Neural cell (in vitro differentiated cells): ENCODE results near the gene NT5C. TPM values are rescaled to one million over a fixed set of nuclear protein-coding genes. Genes with fewer than 3 reads are reported as not detected.
"Not testable (repeated sequence)": the region's sequence is repeated elsewhere in the genome, so short reads cannot be mapped to it uniquely, and the experiment has no call there.

ENCODE experiments used
- H2AFZ ChIP-seq: fragments of 200-600, 300-800 bp; sonication (generic), shearing (Covaris generic); 2 replicates; pipeline ENCODE4 v1.6.0; 2014; ENCODE audit warnings: low read depth, mild to moderate bottlenecking, antibody characterized with exemption, low read length, moderate library complexity
- H3F3A ChIP-seq: fragments of 200-600 bp; shearing (Covaris generic); 2 replicates; pipeline ENCODE4 v1.6.1; 2016; ENCODE audit warnings: mild to moderate bottlenecking, moderate library complexity, mixed read lengths, antibody characterized with exemption, low read length; ENCODE audit not compliant: insufficient read depth, poor library complexity, severe bottlenecking
- H3K27ac ChIP-seq: fragments of 200-600, 300-800 bp; sonication (generic), shearing (Covaris generic); 2 replicates; pipeline ENCODE4 v1.5.1; 2014; ENCODE audit warnings: mild to moderate bottlenecking, low read length, moderate library complexity
- H3K27me3 ChIP-seq: fragments of 300-800, 200-600 bp; sonication (generic), shearing (Covaris generic); 2 replicates; pipeline ENCODE4 v1.6.0; 2014; ENCODE audit warnings: mild to moderate bottlenecking, low read depth, low read length, moderate library complexity; ENCODE audit not compliant: insufficient read depth
- H3K36me3 ChIP-seq: fragments of 300-800, 200-600 bp; sonication (generic), shearing (Covaris generic); 2 replicates; pipeline ENCODE4 v1.5.1; 2014; ENCODE audit warnings: mild to moderate bottlenecking, antibody characterized with exemption, low read length, moderate library complexity; ENCODE audit not compliant: insufficient read depth
- H3K4me2 ChIP-seq: fragments of 300-800, 200-600 bp; sonication (generic), shearing (Covaris generic); 2 replicates; pipeline ENCODE4 v1.6.0; 2014; ENCODE audit warnings: mild to moderate bottlenecking, low read length
- H3K4me3 ChIP-seq: fragments of 300-800, 200-600 bp; sonication (generic), shearing (Covaris generic); 2 replicates; pipeline ENCODE4 v1.5.1; 2014; ENCODE audit warnings: mild to moderate bottlenecking, low read length, moderate library complexity
- H3K79me2 ChIP-seq: fragments of 200-600 bp; shearing (Covaris generic); replicated peaks from 2 replicates; pipeline ENCODE4 v1.6.0; 2014; ENCODE audit warnings: mild to moderate bottlenecking, low read length, moderate library complexity; ENCODE audit not compliant: insufficient read depth
- H3K9ac ChIP-seq: fragments of 300-800, 200-600 bp; sonication (generic), shearing (Covaris generic); 2 replicates; pipeline ENCODE4 v1.6.1; 2016; ENCODE audit warnings: mild to moderate bottlenecking, low read length, mixed read lengths
- H3K9me2 ChIP-seq: fragments of 200-600 bp; shearing (Covaris generic); 2 replicates; pipeline ENCODE4 v1.6.1; 2016; ENCODE audit warnings: mild to moderate bottlenecking, low read length, mixed read lengths; ENCODE audit not compliant: insufficient read depth
- H3K9me3 ChIP-seq: fragments of 200-600, 300-800 bp; sonication (generic), shearing (Covaris generic); 2 replicates; pipeline ENCODE4 v1.6.1; 2016; ENCODE audit warnings: mild to moderate bottlenecking, mixed run types, low read length, moderate library complexity, mixed read lengths
- H4K20me1 ChIP-seq: fragments of 200-600 bp; shearing (Covaris generic); 2 replicates; pipeline ENCODE4 v1.6.1; 2016; ENCODE audit warnings: mild to moderate bottlenecking, mixed run types; ENCODE audit not compliant: insufficient read depth
- CTCF ChIP-seq: fragments of 450-650 bp; IDR thresholded peaks from 2 replicates; pipeline ENCODE4 v1.5.1; 2014; ENCODE audit warnings: antibody characterized with exemption, mild to moderate bottlenecking, moderate library complexity; ENCODE audit not compliant: poor library complexity, severe bottlenecking
- EP300 ChIP-seq: fragments of 450-650 bp; conservative IDR thresholded peaks from 2 replicates; pipeline ENCODE4 v1.6.1; 2014; ENCODE audit warnings: antibody characterized with exemption, mild to moderate bottlenecking, moderate library complexity; ENCODE audit not compliant: poor library complexity, severe bottlenecking
- EZH2 ChIP-seq: fragments of 200-600, 300-800 bp; shearing (Covaris generic), sonication (generic); IDR thresholded peaks from 2 replicates; pipeline ENCODE4 v1.6.1; 2014; ENCODE audit warnings: antibody characterized with exemption, low read length, borderline replicate concordance, mild to moderate bottlenecking; ENCODE audit not compliant: insufficient read depth, poor library complexity, severe bottlenecking
- MXI1 ChIP-seq: fragments of 450-650 bp; conservative IDR thresholded peaks from 2 replicates; pipeline ENCODE4 v1.6.1; 2014; ENCODE audit warnings: antibody characterized with exemption, mild to moderate bottlenecking; ENCODE audit not compliant: poor library complexity, severe bottlenecking
- POLR2AphosphoS5 ChIP-seq: IDR thresholded peaks from 2 replicates; pipeline ENCODE4 v1.6.1; 2012
- RAD21 ChIP-seq: fragments of 450-650 bp; conservative IDR thresholded peaks from 2 replicates; pipeline ENCODE4 v1.6.1; 2014; ENCODE audit warnings: antibody characterized with exemption, mild to moderate bottlenecking, moderate library complexity
- REST ChIP-seq: IDR thresholded peaks from 2 replicates; pipeline ENCODE4 v1.6.1; 2012; ENCODE audit warnings: borderline replicate concordance
- SMC3 ChIP-seq: fragments of 450-650 bp; conservative IDR thresholded peaks from 2 replicates; pipeline ENCODE4 v1.6.1; 2014; ENCODE audit warnings: antibody characterized with exemption, mild to moderate bottlenecking, moderate library complexity; ENCODE audit not compliant: poor library complexity
- TAF1 ChIP-seq: IDR thresholded peaks from 2 replicates; pipeline ENCODE4 v1.6.1; 2012; ENCODE audit warnings: low read depth
- polyA plus RNA-seq: library from polyadenylated mRNA; depleted of rRNA; stranded (reverse); fragments of >200 nt; gene quantifications from 2 replicates; pipeline ENCODE4 v1.2.3, GENCODE V29; 2014

NT5C gene
- polyA plus RNA-seq, 1 donor from 2014 or later: 58.7 TPM

GRCh38 chr17:75168998-75169397, 37.5 kb upstream of the NT5C start:
- Histone ChIP-seq H3K9ac (no peak overlapping the region), H3K36me3 (no peaks in the 10 kb centered on the region), H3K27me3 (no peaks in the 10 kb centered on the region), H4K20me1 (peaks cover 3% of the 10 kb centered on the region), H3K79me2 (peaks cover 13% of the 10 kb centered on the region), H3K4me3 (no peak overlapping the region), H3K4me2 (no peak overlapping the region), H3F3A (peaks cover 4% of the 10 kb centered on the region), H2AFZ (no peak overlapping the region), H3K9me3 (no peaks in the 10 kb centered on the region), H3K27ac (no peak overlapping the region), H3K9me2 (no peaks in the 10 kb centered on the region)
- TF ChIP-seq MXI1 (no peak), EZH2 (no peak)

GRCh38 chr17:75164606-75165005, 33.1 kb upstream of the NT5C start:
- H3K36me3 ChIP-seq, H2AFZ ChIP-seq, H3K4me3 ChIP-seq, H3K4me2 ChIP-seq, H3K9me2 ChIP-seq, H3F3A ChIP-seq, H3K27me3 ChIP-seq, H3K27ac ChIP-seq, H4K20me1 ChIP-seq, H3K9me3 ChIP-seq, H3K9ac ChIP-seq, H3K79me2 ChIP-seq: not testable (repeated sequence)

GRCh38 chr17:75163074-75163473, 31.5 kb upstream of the NT5C start:
- no peak overlapping the region for H2AFZ ChIP-seq
- H3K9me3 ChIP-seq: no peaks in the 10 kb centered on the region
- H3K27ac ChIP-seq: no peak overlapping the region
- no peak overlapping the region for H3K4me2 ChIP-seq
- TF ChIP-seq MXI1 (no peak), CTCF (no peak), RAD21 (no peak)
- no peaks in the 10 kb centered on the region for H3K27me3 ChIP-seq
- H4K20me1 ChIP-seq: no peaks in the 10 kb centered on the region
- H3K9me2 ChIP-seq: no peaks in the 10 kb centered on the region
- no peaks in the 10 kb centered on the region for H3K36me3 ChIP-seq
- H3K4me3 ChIP-seq: no peak overlapping the region
- H3F3A ChIP-seq: no peaks in the 10 kb centered on the region
- no peak overlapping the region for H3K9ac ChIP-seq
- H3K79me2 ChIP-seq: peaks cover 7% of the 10 kb centered on the region

- H3K4me2 ChIP-seq: no peak overlapping the region
- no peak for TF ChIP-seq SMC3
- TF ChIP-seq REST: no peak
- TF ChIP-seq RAD21: no peak
- no peak for TF ChIP-seq CTCF
- no peak for TF ChIP-seq POLR2AphosphoS5
- no peak for TF ChIP-seq EZH2
- TF ChIP-seq EP300: no peak
- no peak for TF ChIP-seq MXI1
- TF ChIP-seq TAF1: no peak
- H3K9ac ChIP-seq: no peak overlapping the region
- no peaks in the 10 kb centered on the region for H4K20me1 ChIP-seq
- peaks cover 6% of the 10 kb centered on the region for H3K36me3 ChIP-seq
- no peaks in the 10 kb centered on the region for H3K9me2 ChIP-seq
- H2AFZ ChIP-seq: no peak overlapping the region
- peaks cover 7% of the 10 kb centered on the region for H3K79me2 ChIP-seq
- H3F3A ChIP-seq: peaks cover 2% of the 10 kb centered on the region
- H3K4me3 ChIP-seq: no peak overlapping the region
- no peak overlapping the region for H3K27ac ChIP-seq
- H3K27me3 ChIP-seq: no peaks in the 10 kb centered on the region
- no peaks in the 10 kb centered on the region for H3K9me3 ChIP-seq
Observed at GRCh38 chr17:75160211-75160610, 28.7 kb upstream of the NT5C start.
